Thyroid gland (tissue), 4 donors: ENCODE data around the gene ANTXR1. TPM values are rescaled to one million over a fixed set of nuclear protein-coding genes. Genes with fewer than 3 reads are reported as not detected.

Experiments used
- DNase-seq, 2 donors: peaks; one replicate each; pipeline ENCODE4 v3.0.0-alpha.2; 2019
- H3K27ac ChIP-seq, 3 donors: fragments of 200-600 bp; sonication (generic); 1 replicate in 2 of 3; 2 replicates in 1 of 3; pipeline ENCODE4 v1.5.1; 2016 to 2019; ENCODE audit warnings: mild to moderate bottlenecking in 1 of 3, moderate library complexity in 1 of 3
- H3K27me3 ChIP-seq: fragments of 200-600 bp; sonication (generic); one replicate; pipeline ENCODE4 v1.5.1; 2019
- H3K36me3 ChIP-seq, 2 donors: fragments of 200-600 bp; sonication (generic); one replicate each; pipeline ENCODE4 v1.5.1; 2016 to 2019
- H3K4me1 ChIP-seq, 2 donors: fragments of 200-600 bp; sonication (generic); one replicate each; pipeline ENCODE4 v1.5.1; 2017 to 2019
- H3K4me3 ChIP-seq, 3 donors: fragments of 200-600 bp; sonication (generic); replicated peaks in 1 of 3; 1 replicate in 2 of 3; 2 replicates in 1 of 3; pipeline ENCODE4 v1.5.1; 2016; ENCODE audit warnings: mild to moderate bottlenecking in 1 of 3
- H3K9me3 ChIP-seq: fragments of 200-600 bp; sonication (generic); one replicate; pipeline ENCODE4 v1.5.1; 2017
- CTCF ChIP-seq, 6 experiments: fragments of 200-600 bp in 3 of 6; fragments of 450-650 bp in 3 of 6; sonication (generic) in 3 of 6; IDR thresholded peaks; one replicate each; pipeline ENCODE4 v1.5.1; 2016 to 2019; ENCODE audit warnings: antibody characterized with exemption in 6 of 6, mild to moderate bottlenecking in 2 of 6, inconsistent platforms in 1 of 6, moderate library complexity in 1 of 6
- POLR2A ChIP-seq, 2 donors: fragments of 450-650 bp; IDR thresholded peaks; one replicate each; pipeline ENCODE4 v1.6.1; 2017; ENCODE audit warnings: antibody characterized with exemption in 2 of 2, mild to moderate bottlenecking in 2 of 2, moderate library complexity in 1 of 2
- WGBS, 2 donors: methylation state at CpG; one replicate each; pipeline ENCODE4 v1.1.5; 2017; 5-methylcytosine and 5-hydroxymethylcytosine counted together
- intact Hi-C: fragments of 100-400 bp; cut with DNase I; formaldehyde crosslinking; loops from one replicate; pipeline ENCODE4 v1.15.1; 2023
- total RNA-seq, 4 donors: library from RNA; depleted of rRNA; stranded (reverse); fragments of >200 nt; gene quantifications; one replicate each; pipeline ENCODE4 v1.2.3, GENCODE V29; 2016

The ANTXR1 gene
- total RNA-seq, 4 donors from 2014 or later, result 56.4 to 103 (median 79.3) TPM

- DNase-seq, result no peak
- Histone ChIP-seq H3K36me3 (no peaks in the 10 kb centered on the region), H3K9me3 (no peaks in the 10 kb centered on the region), H3K4me1 (peaks cover 19 to 48% of the 10 kb centered on the region in 2 donors), H3K4me3 (no peak overlapping the region), H3K27ac (peak overlapping the region in 1 of 3 donors; percentile 64), H3K27me3 (no peaks in the 10 kb centered on the region)
- WGBS, 2 donors, result 92 to 94% methylated on average over 7 of the region's 7 CpGs
- TF ChIP-seq CTCF (IDR thresholded peaks at IDR 0.05), result no peak
- TF ChIP-seq POLR2A (IDR thresholded peaks at IDR 0.05), result no peak
- intact Hi-C loops, result no loop called here
These were observed 163.1 kb downstream of the ANTXR1 start for GRCh38 chr2:69175790-69176715.

- Histone ChIP-seq H3K27ac (peak overlapping the region; percentile 45 to 86 (median 74)), H3K27me3 (no peaks in the 10 kb centered on the region), H3K4me1 (peaks cover 19 to 39% of the 10 kb centered on the region in 2 donors), H3K36me3 (no peaks in the 10 kb centered on the region), H3K9me3 (no peaks in the 10 kb centered on the region), H3K4me3 (no peak overlapping the region)
- 66 to 68% methylated on average over 16 of the region's 16 CpGs for WGBS, 2 donors
- intact Hi-C loops, result no loop called here
- TF ChIP-seq CTCF (IDR thresholded peaks at IDR 0.05), result no peak
- no peak for TF ChIP-seq POLR2A (IDR thresholded peaks at IDR 0.05)
- DNase-seq, result no peak
These were observed 164.2 kb downstream of the ANTXR1 start for GRCh38 chr2:69177063-69177771.

- Histone ChIP-seq H3K27ac (peak overlapping the region; percentile 45 to 86 (median 74)), H3K4me3 (no peak overlapping the region), H3K9me3 (no peaks in the 10 kb centered on the region), H3K36me3 (peaks cover 2 to 6% of the 10 kb centered on the region in 2 donors), H3K27me3 (no peaks in the 10 kb centered on the region), H3K4me1 (peaks cover 14 to 34% of the 10 kb centered on the region in 2 donors)
- intact Hi-C loops, result no loop called here
- TF ChIP-seq CTCF (IDR thresholded peaks at IDR 0.05) (no peak), POLR2A (IDR thresholded peaks at IDR 0.05) (no peak)
- peak; percentile 55 to 58 for DNase-seq
- 43 to 53% methylated on average over 14 to 19 of the region's 20 CpGs for WGBS, 2 donors
These were observed 165.0 kb downstream of the ANTXR1 start for GRCh38 chr2:69177785-69178636.

GRCh38 chr2:69178756-69179155, 165.8 kb downstream of the ANTXR1 start:
- Histone ChIP-seq H3K36me3 (peaks cover 4 to 8% of the 10 kb centered on the region in 2 donors), H3K27me3 (no peaks in the 10 kb centered on the region), H3K27ac (peak overlapping the region in 2 of 3 donors; percentile 74 to 86), H3K4me3 (no peak overlapping the region), H3K4me1 (peaks cover 10 to 27% of the 10 kb centered on the region in 2 donors), H3K9me3 (no peaks in the 10 kb centered on the region)
- 77 to 88% methylated on average over 3 of the region's 3 CpGs for WGBS, 2 donors
- intact Hi-C loops, result no loop called here
- DNase-seq, result no peak
- TF ChIP-seq CTCF (IDR thresholded peaks at IDR 0.05), result no peak
- TF ChIP-seq POLR2A (IDR thresholded peaks at IDR 0.05), result no peak
